OCI-LY3 (cell line): ENCODE results near the gene ADGRE1.

Experiments
- CTCF ChIP-seq: fragments of 200-600, 300-600 bp; sonication (generic); IDR thresholded peaks from 2 replicates; pipeline ENCODE4 v1.5.1; 2014; ENCODE audit warnings: antibody characterized with exemption, low read length, low read depth
- EZH2phosphoT487 ChIP-seq: fragments of 200-600 bp; shearing (Covaris generic); IDR thresholded peaks from 2 replicates; pipeline ENCODE4 v1.6.1; 2018; ENCODE audit warnings: antibody characterized with exemption, mixed run types, low read depth

- TF ChIP-seq CTCF (no peak), EZH2phosphoT487 (no peak)
Observed at GRCh38 chr19:6861683-6862286, 25.6 kb upstream of the ADGRE1 start.
